ENCODE results near the gene RTF1.
"Not testable (repeated sequence)": the region's sequence is repeated elsewhere in the genome, so short reads cannot be mapped to it uniquely, and the experiment has no call there.

The RTF1 gene

DNA sequence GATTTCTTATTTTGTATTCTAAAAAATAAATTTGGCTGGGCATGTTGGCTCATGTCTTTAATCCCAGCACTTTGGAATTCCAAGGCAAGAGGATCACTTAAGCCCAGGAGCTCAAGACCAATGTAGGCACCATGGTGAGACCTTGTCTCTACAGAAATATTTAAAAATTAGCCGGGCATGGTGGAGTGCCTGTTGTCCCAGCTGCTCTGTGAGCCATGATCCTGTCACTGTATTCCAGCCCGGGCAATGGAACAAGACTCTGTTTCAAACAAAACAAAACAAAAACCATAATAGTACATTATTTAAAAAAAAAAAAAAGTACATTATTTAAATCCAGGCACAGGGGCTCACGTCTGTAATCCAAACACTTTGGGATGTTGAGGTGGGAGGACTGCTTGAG is 5.5 kb upstream of the RTF1 start:
- POLR2A ChIA-PET = interaction anchor here (0.7 to 1.5 kb wide), 2 partner anchors 10 to 182 kb away, joined by 3 to 5 read pairs; partner anchors contain the start of gene NDUFAF1
- CTCF ChIA-PET = no interaction called here
- TF ChIP-seq LEF1 (IDR thresholded peaks at IDR 0.05; ENCODE audit: borderline replicate concordance) (no peak), ELF4 (IDR thresholded peaks at IDR 0.05) (no peak), L3MBTL2 (conservative IDR thresholded peaks at IDR 0.05) (no peak), ZNF384 (IDR thresholded peaks at IDR 0.05) (no peak), ARNT (IDR thresholded peaks at IDR 0.05) (no peak), HDGF (IDR thresholded peaks at IDR 0.05; ENCODE audit: borderline replicate concordance) (no peak), NFRKB (IDR thresholded peaks at IDR 0.05) (no peak), TARDBP (IDR thresholded peaks at IDR 0.05) (no peak), FOXM1 (IDR thresholded peaks at IDR 0.05; ENCODE audit: borderline replicate concordance) (no peak), FOXA1 (IDR thresholded peaks at IDR 0.05) (no peak)
- TF ChIP-seq, protein P1, sequence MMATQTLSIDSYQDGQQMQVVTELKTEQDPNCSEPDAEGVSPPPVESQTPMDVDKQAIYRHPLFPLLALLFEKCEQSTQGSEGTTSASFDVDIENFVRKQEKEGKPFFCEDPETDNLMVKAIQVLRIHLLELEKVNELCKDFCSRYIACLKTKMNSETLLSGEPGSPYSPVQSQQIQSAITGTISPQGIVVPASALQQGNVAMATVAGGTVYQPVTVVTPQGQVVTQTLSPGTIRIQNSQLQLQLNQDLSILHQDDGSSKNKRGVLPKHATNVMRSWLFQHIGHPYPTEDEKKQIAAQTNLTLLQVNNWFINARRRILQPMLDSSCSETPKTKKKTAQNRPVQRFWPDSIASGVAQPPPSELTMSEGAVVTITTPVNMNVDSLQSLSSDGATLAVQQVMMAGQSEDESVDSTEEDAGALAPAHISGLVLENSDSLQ (IDR thresholded peaks at IDR 0.05) = no peak
- DNase-seq (ENCODE audit: extremely low spot score) = no peak

DNA sequence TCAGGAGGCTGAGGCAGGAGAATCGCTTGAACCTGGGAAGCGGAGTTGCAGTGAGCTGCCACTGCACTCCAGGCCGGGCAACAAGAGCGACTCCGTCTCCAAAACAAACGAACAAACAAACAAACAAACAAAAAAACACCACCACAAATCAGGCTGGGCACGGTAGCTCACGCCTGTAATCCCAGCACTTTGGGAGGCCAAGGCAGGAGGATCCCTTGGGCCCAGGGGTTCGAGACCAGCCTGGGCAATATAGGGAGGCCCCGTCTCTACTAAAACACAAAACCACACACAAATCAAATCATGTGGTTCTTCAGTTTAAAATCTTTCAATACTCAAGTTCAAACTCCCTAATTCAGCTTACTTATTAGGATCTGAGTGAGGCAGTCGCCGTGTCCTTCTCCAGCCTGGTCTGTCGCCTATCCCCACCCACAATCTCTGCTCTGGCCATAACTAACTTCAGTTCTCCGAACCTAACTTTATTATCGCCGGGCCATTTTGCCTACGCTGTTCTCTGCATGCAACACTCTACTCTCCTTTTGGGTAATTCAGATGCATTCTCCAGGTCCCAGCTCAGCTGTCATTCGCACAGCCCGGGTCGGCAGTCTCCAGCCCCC is 660 bp upstream of the RTF1 start:
- TF ChIP-seq BHLHE40 (IDR thresholded peaks at IDR 0.05; ENCODE audit: borderline replicate concordance) = no peak
- TF ChIP-seq SUZ12 (IDR thresholded peaks at IDR 0.05) = no peak
- no peak for TF ChIP-seq ZNF384 (IDR thresholded peaks at IDR 0.05)
- TF ChIP-seq FOXA1 (IDR thresholded peaks at IDR 0.05) = no peak
- no peak for TF ChIP-seq CTBP1 (IDR thresholded peaks at IDR 0.05; ENCODE audit: borderline replicate concordance)
- TF ChIP-seq ELF4 (IDR thresholded peaks at IDR 0.05) = no peak
- TF ChIP-seq, protein P1 (IDR thresholded peaks at IDR 0.05) = no peak
- TF ChIP-seq HDGF (IDR thresholded peaks at IDR 0.05; ENCODE audit: borderline replicate concordance) = no peak
- no peak for DNase-seq (ENCODE audit: extremely low spot score)
- POLR2A ChIA-PET = interaction anchor here (1.0 to 2.1 kb wide), 2 partner anchors 10 to 14 kb away, joined by 4 to 8 read pairs; no protein-coding TSS in a partner anchor
- CTCF ChIA-PET = no interaction called here

DNA sequence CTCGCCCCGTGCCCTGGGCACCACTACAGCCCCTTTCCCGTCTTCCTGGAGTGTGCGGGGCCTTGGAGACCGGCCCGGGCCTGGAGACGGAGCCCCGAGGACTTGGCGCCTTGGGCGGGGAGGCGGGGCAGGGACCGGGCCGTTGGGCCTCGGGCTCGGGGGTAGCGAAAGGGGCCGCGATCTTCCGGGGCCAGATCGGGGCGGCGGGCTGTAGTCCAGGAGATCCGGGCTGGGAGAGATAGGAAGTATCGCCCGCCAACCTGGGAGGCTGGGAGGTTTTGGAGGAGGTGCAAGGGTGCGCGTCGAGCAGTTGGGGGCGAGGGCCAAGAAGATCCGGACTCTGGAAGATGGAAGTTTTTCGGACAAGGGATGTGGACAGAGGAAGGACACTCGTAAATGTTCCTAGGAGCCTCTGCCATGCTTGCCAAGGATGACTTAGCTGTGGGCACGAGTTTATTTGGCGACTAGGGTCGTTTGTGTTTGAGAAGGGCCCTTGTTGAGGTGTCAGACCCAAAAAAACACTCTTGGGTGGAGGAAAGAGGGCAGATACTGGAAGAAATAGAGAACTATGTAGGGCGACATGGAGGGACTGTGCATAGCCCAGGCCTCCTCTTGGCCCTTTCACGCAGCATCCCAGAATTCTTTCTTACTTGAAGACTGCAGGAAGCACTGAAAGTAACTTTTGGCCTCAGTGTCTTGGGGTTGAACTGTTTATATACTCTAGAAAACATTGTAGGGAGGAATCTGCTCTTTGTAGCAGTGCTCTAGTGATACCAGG is 712 bp downstream of the RTF1 start:
- CTCF ChIA-PET = no interaction called here
- POLR2A ChIA-PET = no interaction called here
- no peak for TF ChIP-seq CTBP1 (IDR thresholded peaks at IDR 0.05; ENCODE audit: borderline replicate concordance)
- TF ChIP-seq ARNT (IDR thresholded peaks at IDR 0.05) = no peak
- TF ChIP-seq L3MBTL2 (conservative IDR thresholded peaks at IDR 0.05) = 0 out of 2 replicates have a peak, but pooled peaks have one; percentile 22
- no peak for DNase-seq (ENCODE audit: extremely low spot score)

DNA sequence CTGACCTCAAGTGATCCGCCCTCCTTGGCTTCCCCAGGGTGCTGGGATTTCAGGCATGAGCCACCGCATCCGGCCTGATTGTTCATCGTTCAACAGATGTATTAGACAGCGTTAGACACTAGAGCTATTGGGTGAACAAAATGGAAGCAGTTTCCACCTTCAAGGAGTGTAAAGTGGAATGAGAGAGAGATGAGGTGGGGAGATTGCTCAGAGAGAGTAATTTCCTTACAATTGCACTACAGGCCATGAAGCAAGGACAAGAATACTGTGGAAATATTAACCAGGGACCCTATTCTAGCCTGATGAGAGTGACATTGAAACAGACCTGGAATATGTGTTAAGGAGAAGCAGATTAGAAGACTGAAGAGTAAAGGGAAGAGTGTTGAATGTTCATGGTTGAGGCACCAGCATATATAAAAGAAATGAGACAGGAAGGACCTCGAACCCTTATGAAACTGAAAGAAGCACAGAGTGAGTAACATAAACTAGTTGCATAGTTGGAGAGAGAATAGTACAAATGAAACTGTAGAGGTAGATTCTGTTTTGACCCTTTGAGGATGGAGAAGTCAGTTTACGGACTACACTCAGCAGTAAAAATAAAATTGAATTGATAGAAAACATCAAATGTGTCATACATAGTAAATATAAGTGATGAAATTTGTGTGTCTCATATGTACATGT is 7.2 kb downstream of the RTF1 start:
- no peak for DNase-seq (ENCODE audit: extremely low spot score)
- CTCF ChIA-PET = no interaction called here
- POLR2A ChIA-PET = no interaction called here
- no peak for TF ChIP-seq SUZ12 (IDR thresholded peaks at IDR 0.05)
- no peak for TF ChIP-seq FOXA1 (IDR thresholded peaks at IDR 0.05)
- TF ChIP-seq TARDBP (IDR thresholded peaks at IDR 0.05) = no peak
- TF ChIP-seq ZNF384 (IDR thresholded peaks at IDR 0.05) = no peak
- no peak for TF ChIP-seq FOXK2 (IDR thresholded peaks at IDR 0.05)
- TF ChIP-seq HDGF (IDR thresholded peaks at IDR 0.05; ENCODE audit: borderline replicate concordance) = no peak
- no peak for TF ChIP-seq NFRKB (IDR thresholded peaks at IDR 0.05)
- no peak for TF ChIP-seq CTBP1 (IDR thresholded peaks at IDR 0.05; ENCODE audit: borderline replicate concordance)
- TF ChIP-seq L3MBTL2 (conservative IDR thresholded peaks at IDR 0.05) = no peak
- TF ChIP-seq ARNT (IDR thresholded peaks at IDR 0.05) = no peak
- no peak for TF ChIP-seq ELF4 (IDR thresholded peaks at IDR 0.05)
- TF ChIP-seq, protein P1 (IDR thresholded peaks at IDR 0.05) = no peak
- no peak for TF ChIP-seq FOXM1 (IDR thresholded peaks at IDR 0.05; ENCODE audit: borderline replicate concordance)
- no peak for TF ChIP-seq LEF1 (IDR thresholded peaks at IDR 0.05; ENCODE audit: borderline replicate concordance)
- TF ChIP-seq BHLHE40 (IDR thresholded peaks at IDR 0.05; ENCODE audit: borderline replicate concordance) = no peak
- no peak for TF ChIP-seq SP1 (IDR thresholded peaks at IDR 0.05)

- DNase-seq (ENCODE audit: extremely low spot score) = no peak
- CTCF ChIA-PET = no interaction called here
- TF ChIP-seq BHLHE40 (IDR thresholded peaks at IDR 0.05; ENCODE audit: borderline replicate concordance) (no peak), SP1 (IDR thresholded peaks at IDR 0.05) (no peak), HDGF (IDR thresholded peaks at IDR 0.05; ENCODE audit: borderline replicate concordance) (no peak), NFRKB (IDR thresholded peaks at IDR 0.05) (no peak), ZNF384 (IDR thresholded peaks at IDR 0.05) (no peak), TARDBP (IDR thresholded peaks at IDR 0.05) (no peak), L3MBTL2 (conservative IDR thresholded peaks at IDR 0.05) (no peak), ELF4 (IDR thresholded peaks at IDR 0.05) (no peak), FOXM1 (IDR thresholded peaks at IDR 0.05; ENCODE audit: borderline replicate concordance) (no peak), FOXK2 (IDR thresholded peaks at IDR 0.05) (no peak), SUZ12 (IDR thresholded peaks at IDR 0.05) (no peak), ARNT (IDR thresholded peaks at IDR 0.05) (no peak), CTBP1 (IDR thresholded peaks at IDR 0.05; ENCODE audit: borderline replicate concordance) (no peak), LEF1 (IDR thresholded peaks at IDR 0.05; ENCODE audit: borderline replicate concordance) (no peak), FOXA1 (IDR thresholded peaks at IDR 0.05) (no peak)
- TF ChIP-seq, protein P1 (IDR thresholded peaks at IDR 0.05) = no peak
- POLR2A ChIA-PET = no interaction called here
Measured at GRCh38 chr15:41424809-41425208, 7.9 kb downstream of the RTF1 start.

DNA sequence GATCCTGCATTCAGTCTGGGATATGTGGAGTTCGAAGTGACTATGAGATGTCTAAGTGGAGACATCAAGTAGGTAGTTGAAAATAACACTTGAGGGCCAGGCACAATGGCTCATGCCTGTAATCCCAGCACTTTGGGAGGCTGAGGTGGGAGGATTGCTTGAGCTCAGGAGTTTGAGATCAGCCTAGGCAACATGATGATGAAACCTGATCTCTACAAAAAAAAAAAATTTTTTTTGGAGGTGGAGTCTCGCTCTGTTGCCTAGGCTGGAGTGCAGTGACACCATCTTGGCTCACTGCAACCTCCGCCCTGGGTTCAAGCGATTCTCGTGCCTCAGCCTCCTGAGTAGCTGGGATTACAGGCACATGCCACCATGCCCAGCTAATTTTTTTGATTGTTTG is 9.0 kb downstream of the RTF1 start:
- POLR2A ChIA-PET; CTCF ChIA-PET; DNase-seq (ENCODE audit: extremely low spot score): not testable (repeated sequence)

Data from HEK293T (cell line).